OCI-M1 (cell line): ENCODE measurements around the gene RALGPS1.
"Not testable (repeated sequence)": the region's sequence is repeated elsewhere in the genome, so short reads cannot be mapped to it uniquely, and the experiment has no call there.

Experiments used
- DNase-seq: peaks from one replicate; lab custom pipeline; 2025; lab: John Stamatoyannopoulos, UW

RALGPS1 gene

GRCh38 chr9:127137640-127138360 is 223.2 kb downstream of the RALGPS1 start:
- no peak for DNase-seq

- DNase-seq: no peak
These were observed 223.9 kb downstream of the RALGPS1 start for GRCh38 chr9:127138444-127138843.

GRCh38 chr9:127139071-127139731 is 224.6 kb downstream of the RALGPS1 start:
- no peak for DNase-seq

- DNase-seq: no peak
These were observed 225.2 kb downstream of the RALGPS1 start for GRCh38 chr9:127139775-127140174.

GRCh38 chr9:127140181-127140580 is 225.6 kb downstream of the RALGPS1 start:
- DNase-seq: no peak

- DNase-seq: no peak
These were observed 226.5 kb downstream of the RALGPS1 start for GRCh38 chr9:127140842-127141675.

GRCh38 chr9:127142291-127142690 is 227.7 kb downstream of the RALGPS1 start:
- DNase-seq: no peak

GRCh38 chr9:127142931-127143464 is 228.4 kb downstream of the RALGPS1 start:
- DNase-seq: no peak

- DNase-seq: no peak
These were observed 229.4 kb downstream of the RALGPS1 start for GRCh38 chr9:127143920-127144465.

GRCh38 chr9:127144670-127145445 is 230.3 kb downstream of the RALGPS1 start:
- no peak for DNase-seq

GRCh38 chr9:127146841-127147240 is 232.3 kb downstream of the RALGPS1 start:
- not testable (repeated sequence) for DNase-seq

GRCh38 chr9:127147251-127147650 is 232.7 kb downstream of the RALGPS1 start:
- DNase-seq: no peak

GRCh38 chr9:127148014-127148413 is 233.4 kb downstream of the RALGPS1 start:
- DNase-seq: no peak

- no peak for DNase-seq
These were observed 234.4 kb downstream of the RALGPS1 start for GRCh38 chr9:127149010-127149409.

- no peak for DNase-seq
These were observed 235.1 kb downstream of the RALGPS1 start for GRCh38 chr9:127149463-127150390.

- no peak for DNase-seq
These were observed 238.9 kb downstream of the RALGPS1 start for GRCh38 chr9:127153501-127153900.

- DNase-seq: no peak
These were observed 239.4 kb downstream of the RALGPS1 start for GRCh38 chr9:127154003-127154389.

GRCh38 chr9:127154390-127155191 is 240.0 kb downstream of the RALGPS1 start:
- DNase-seq: no peak

GRCh38 chr9:127155314-127155960 is 240.9 kb downstream of the RALGPS1 start:
- no peak for DNase-seq
